Activated CD4-positive, alpha-beta T cell treated with anti-CD3 and anti-CD28 coated beads for 4 hours (primary cell): Measurements from ENCODE around the gene UTF1.
"Not testable (repeated sequence)": the region's sequence is repeated elsewhere in the genome, so short reads cannot be mapped to it uniquely, and the experiment has no call there.

ENCODE experiments used
- DNase-seq, 2 donors: peaks; one replicate each; pipeline ENCODE4 v3.0.0-alpha.2; 2020

The UTF1 gene

GRCh38 chr10:133248334-133248715 is 18.3 kb downstream of the UTF1 start:
- no peak for DNase-seq

DNA sequence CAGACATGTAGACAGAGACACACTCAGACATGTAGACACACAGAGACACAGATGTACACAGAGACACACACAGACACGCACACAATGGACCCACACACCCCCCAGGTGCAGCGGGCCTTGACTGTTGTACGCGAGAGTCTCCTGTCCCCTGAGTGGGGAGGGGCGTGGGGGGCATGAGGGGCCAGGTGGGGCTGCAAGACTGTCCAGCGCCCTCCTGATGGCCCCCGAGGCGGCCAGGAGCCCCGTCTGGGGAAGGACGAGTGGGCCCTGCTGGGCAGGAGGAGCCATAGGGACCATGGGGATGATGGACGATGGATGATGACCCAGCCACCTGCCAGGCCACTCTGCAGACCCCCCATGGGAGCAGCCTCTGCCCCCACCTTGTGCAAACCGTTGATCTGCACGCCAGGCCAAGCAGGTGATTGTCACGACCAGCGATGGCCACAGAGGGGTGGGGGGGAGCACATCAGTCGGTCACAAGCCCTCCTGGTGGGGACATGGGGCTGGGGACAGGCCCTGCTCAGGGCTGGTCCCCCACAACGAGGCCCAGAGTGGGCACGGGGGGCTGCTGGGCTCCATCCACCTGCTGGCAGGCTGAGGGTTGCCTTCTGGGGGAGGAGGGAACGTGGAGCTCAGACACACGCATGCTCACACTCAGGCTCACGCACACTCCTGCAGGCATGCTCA is 19.2 kb downstream of the UTF1 start:
- no peak for DNase-seq

DNA sequence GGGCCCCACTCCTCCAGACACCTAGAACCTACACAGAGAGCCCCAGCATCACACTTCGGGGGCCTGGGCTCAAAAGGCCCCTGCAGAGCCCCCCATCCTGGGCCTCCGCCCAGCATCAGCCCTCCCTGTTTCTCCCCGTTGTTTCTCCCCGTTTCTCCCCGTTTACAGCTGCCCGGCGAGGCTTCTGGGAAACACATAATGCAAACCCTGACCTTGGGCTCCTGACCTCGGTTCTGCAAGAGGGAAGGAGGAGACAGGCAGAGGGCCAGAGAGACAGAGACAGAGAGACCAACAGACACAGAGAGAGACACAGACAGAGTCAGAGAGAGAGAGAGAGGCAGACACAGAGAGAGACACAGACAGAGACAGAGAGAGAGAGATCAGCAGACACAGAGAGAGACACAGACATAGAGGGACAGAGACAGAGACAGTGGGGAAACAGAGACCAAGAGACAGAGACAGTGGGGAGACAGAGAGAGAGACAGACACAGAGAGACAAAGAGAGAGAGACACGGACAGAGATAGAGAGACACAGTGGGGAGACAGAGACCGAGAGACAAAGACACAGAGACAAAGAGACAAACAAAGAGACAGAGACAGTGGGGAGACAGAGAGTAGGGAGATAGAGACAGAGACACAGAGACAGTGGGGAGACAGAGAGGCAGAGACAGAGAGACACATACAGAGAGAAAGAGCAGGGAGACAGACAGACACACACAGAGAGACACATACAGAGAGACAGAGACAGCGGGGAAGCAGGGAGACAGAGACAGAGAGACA is 20.1 kb downstream of the UTF1 start:
- no peak for DNase-seq

- DNase-seq = no peak
Observed at GRCh38 chr10:133251388-133252222, 21.6 kb downstream of the UTF1 start.

DNA sequence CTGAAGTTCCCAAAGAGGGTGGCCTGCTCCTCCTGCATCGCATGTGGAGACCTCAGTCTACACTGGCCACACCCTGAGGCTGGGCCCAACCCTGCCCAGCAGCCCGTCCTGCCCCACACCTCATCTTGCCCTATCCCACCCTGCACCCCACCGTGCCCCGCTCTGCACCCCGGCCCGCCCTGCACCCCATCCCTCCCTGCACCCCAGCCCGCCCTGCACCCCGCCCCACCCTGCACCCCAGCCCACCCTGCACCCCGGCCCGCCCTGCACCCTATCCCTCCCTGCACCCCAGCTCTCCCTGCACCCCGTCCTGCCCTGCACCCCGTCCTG is 22.2 kb downstream of the UTF1 start:
- no peak for DNase-seq

DNA sequence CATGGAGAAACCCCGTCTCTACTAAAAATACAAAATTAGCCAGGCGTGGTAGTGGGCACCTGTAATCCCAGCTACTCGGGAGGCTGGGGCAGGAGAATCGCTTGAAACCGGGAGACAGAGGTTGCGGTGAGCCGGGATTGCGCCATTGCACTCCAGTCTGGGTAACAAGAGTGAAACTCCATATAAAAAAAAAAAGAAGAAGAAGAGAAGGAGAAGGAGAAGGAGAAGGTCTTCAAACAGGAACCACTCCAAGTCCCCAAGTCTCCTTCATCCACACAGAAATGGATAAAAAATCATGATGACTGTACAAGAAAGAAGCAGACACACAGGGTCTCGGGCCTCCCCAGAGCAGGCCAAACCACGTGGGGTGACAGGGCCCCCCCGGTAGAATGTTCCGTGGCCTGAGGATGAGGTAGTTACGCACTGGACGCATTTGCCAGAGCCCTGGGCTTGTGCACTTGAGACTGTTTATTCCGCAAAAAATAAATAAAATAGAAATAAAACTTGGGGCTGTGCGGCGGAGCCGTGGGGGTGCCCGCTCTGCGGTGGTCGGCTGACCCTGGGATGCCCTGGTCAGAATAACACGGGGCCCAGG is 23.4 kb downstream of the UTF1 start:
- no peak for DNase-seq

GRCh38 chr10:133254421-133255120 is 24.6 kb downstream of the UTF1 start:
- DNase-seq = no peak

- no peak for DNase-seq
Observed at GRCh38 chr10:133255323-133255722, 25.3 kb downstream of the UTF1 start.

- DNase-seq = no peak
Observed at GRCh38 chr10:133257489-133258065, 27.6 kb downstream of the UTF1 start.

DNA sequence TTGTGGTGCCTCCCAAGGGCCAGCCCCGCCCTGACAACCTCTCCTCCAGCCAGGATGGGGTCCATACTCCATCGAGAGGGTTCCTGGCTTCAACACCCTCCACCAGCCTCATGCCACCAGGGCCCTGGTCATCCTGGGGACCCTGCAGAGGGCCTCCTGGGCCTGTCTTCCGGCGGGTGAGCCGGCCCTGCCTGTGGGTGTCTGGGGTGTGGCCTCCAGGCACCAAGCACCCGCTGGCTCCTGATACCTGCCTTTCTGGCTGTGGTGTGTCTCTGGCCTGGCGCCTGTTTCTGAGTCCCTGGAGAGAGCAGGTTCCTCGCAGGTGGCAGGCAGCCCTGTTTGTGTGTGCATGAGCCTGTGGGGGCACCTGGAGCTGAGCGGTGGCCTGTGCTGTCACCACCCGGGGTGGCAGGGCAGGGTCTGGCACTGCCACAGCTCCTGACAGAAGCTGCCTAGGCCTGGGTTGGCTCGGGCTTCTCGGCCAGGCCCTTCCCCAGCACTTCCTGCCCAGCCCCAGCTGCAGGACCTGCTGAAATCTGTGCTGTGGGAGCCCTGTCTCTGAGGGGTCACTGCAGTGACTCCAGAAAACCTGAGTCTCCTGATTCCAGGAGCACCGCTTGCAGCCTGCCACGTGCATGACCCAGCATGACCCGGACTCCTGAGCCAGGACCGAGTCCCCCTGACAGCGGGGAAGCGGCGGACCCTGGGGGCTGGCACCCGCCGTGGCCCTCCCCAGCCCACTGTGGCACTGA is 28.2 kb downstream of the UTF1 start:
- DNase-seq = no peak

GRCh38 chr10:133258818-133259601 is 29.0 kb downstream of the UTF1 start:
- DNase-seq = peak; percentile 84 to 89

DNA sequence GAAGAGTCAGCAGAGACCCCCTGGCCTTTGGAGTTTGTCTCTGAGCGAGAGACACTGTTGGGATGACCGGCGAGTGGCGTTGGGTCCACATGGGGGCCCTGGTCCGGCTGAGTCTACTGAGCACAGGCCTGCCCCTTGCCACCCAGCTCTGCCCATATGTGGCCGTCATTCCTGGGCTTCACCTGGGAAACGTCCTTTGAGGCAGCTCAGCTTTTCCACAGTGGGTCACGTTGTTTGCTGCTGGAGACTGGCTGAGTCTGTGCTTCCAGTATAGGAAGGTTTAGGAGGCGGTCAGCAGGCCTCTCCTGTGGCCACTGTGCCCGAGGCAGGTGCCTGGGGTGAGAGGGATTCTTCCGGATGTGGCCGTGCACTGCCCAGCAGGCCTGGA is 29.6 kb downstream of the UTF1 start:
- DNase-seq = no peak

DNA sequence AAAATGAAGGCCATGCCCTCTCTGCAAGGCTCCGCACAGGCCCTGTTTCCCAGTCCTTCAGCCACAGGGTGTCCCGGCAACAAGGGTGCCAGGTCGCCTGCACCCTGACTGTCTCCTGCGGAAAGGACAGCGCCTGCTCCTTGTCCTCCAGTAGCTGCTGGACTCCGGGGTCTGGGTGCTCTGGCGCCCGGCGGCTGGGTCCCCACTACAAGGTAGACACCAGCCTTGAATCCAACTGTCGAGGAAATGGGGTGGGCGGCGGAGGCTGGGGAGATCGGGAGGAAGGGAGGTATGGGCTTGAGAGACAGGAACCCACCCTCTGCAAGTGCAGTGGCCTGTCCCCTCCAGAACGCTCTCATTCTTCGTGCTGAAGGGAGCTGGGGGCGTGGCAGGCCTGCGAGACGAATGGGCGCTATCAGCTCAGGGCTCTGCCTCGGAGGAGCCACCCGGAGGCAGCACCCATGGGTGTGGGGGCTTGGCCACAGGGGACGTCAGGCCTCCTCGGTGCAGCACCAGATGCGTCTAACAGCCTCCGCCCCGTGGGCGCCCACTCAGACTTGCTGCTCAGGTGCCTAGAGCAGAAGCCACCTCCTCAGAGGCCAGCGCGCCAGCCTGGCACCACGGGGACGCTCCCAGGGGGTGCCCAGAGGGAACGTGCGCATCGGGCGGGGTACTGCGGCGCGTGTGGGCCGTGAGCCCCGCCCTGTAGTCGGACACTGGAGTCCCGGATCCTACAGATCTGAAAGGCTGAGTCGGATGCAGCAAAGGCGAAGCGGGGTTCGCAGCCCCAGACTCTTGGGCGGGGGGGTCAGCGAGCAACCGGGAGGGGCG is 31.1 kb downstream of the UTF1 start:
- DNase-seq = peak; percentile 56 to 63

GRCh38 chr10:133261726-133262325 is 31.8 kb downstream of the UTF1 start:
- DNase-seq = peak; percentile 81 to 86

DNA sequence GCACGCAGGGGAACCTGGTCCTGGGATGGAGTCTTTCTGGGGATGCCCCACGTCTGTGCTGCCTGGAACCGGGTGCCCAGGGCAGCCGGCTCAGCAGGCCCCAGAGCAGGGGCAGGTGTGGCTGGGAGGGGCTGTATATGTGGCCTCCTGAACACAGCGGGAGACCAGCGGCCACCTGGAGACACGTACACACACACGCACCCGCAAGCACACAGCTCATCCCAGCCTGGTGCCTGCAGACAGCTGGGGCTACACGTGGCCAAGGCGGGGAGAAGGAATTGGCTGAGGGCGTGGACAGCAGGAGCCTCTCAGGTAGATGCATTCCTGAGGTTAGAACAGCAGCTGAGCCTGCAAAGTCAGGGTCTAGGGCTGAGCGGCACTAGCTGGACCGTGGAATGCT is 32.7 kb downstream of the UTF1 start:
- no peak for DNase-seq

DNA sequence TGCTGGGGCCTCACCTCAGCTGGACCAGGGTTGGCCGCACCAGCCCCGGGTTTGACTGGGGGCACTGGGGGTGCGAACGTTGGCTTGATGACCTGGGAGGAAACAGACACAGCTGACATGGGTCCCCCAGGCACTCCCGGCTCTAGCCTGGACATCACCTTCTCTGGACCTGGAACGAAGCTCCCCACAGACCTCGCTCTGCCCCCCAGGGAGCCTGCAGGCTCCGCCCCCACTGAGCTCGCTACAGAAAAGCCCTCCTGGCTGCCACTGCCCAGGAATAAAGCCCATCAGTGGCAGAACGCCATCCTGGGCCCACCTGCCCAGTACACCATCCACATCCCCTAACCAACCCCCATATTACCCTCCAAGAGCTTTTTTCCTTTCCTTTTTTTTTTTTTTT is 33.7 kb downstream of the UTF1 start:
- DNase-seq = no peak

DNA sequence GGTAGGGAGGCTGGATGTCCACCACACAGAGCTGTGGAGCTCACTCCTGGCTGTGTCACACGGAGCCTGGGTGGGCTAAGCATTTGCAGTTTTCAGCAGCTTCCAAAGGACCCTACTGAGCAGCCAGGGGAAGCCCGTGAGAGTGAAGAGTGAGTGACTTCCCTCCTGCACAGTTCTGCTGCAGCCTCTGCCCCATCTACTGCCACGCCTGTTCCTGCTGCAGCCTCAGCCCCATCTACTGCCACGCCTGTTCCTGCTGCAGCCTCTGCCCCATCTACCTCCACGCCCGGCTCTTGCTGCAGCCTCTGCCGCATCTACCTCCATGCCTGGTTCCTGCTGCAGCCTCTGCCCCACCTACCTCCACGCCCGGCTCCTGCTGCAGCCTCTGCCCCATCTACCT is 34.4 kb downstream of the UTF1 start:
- DNase-seq = no peak

- not testable (repeated sequence) for DNase-seq
Observed at GRCh38 chr10:133265052-133265451, 35.0 kb downstream of the UTF1 start.

DNA sequence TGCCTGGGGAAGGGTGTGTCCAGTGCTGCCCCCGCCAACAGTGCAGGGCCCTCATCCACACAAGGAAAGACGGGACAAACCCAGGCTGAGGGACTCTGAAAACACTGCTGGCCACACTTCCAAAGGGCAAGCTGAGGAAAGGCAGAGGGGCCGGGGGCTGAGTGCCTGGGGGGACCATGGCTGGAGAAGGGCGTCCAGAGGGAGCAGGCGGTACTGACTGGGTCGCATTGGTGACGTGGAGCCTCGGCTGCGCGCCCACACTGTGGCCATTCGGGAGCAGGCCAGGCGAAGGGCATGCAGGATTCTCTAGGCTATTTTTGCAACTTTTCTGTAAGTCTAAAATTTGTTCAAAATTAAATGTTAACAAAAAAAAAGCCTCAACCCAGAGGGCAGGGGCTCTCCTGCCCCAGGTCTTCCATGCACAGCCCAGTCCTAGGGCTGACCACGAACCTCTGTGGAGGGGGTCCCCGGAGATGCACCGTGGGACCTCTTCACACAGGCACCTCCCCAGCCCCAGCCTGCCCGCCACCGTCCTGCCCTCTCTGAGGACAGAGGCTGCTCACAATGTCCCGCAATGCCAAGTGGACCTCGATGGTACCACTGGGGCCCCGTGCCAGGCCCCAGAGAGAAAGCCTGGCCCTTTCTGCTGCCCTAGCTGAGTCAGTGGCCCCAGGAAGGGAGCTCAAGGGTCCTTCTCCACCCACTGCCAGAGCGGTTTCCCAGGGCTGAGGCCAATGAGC is 36.2 kb downstream of the UTF1 start:
- DNase-seq = no peak
